Tibial nerve (tissue), 3 donors: ENCODE measurements around the gene CD6.

Experiments
- CTCF ChIP-seq, 5 experiments: fragments of 200-600 bp in 3 of 5; fragments of 450-650 bp in 2 of 5; sonication (generic) in 3 of 5; IDR thresholded peaks; one replicate each; pipeline ENCODE4 v1.5.1; 2016 to 2019; ENCODE audit warnings: antibody characterized with exemption in 5 of 5, mild to moderate bottlenecking in 3 of 5, moderate library complexity in 2 of 5
- POLR2A ChIP-seq, 2 donors: fragments of 450-650 bp; IDR thresholded peaks; one replicate each; pipeline ENCODE4 v1.6.1; 2017; ENCODE audit warnings: antibody characterized with exemption in 2 of 2, mild to moderate bottlenecking in 2 of 2, moderate library complexity in 2 of 2

DNA sequence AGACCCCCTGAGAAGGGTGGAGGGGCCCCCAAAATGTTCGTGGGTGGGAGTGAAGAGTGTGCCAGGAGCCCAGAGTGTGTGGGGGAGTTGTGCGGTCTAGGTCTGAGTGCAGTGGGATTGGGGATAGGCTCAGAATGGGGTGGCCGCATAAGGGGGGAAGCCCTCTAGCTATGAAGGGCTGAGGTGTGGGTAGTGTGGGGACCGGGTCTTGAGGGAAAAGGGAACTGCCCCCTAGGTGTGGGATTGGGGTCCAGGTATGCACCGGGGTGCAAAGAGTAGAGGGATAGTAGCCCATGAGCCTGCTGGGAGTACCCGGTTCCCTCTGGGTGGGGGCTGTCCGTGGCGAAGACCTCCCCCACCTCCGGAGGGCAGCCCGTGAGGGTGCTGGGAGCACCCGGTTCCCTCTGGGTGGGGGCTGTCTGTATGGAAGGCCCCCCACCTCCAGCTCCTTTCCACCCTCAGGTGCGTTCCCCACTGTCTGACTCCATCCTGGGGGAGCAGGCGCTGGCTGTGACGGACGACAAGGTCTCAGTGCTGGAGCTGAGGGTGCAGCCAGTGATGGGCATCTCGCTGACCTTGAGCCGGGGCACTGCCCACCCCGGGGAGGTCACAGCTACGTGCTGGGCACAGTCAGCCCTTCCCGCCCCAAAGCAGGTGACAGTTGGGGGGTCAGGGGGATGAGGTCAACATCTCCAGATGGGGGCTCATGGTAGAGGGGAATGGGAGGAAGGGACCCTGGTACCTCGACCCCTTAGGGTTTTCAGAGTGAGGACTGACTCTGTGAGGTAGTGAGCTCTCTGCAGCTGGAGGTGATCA lies 36.5 kb upstream of the CD6 start:
- TF ChIP-seq POLR2A (IDR thresholded peaks at IDR 0.05) (no peak), CTCF (IDR thresholded peaks at IDR 0.05) (no peak)
